ENCODE results near the gene ARHGAP8.

The ARHGAP8 gene

GRCh38 chr22:44892243-44892642 is 139.9 kb downstream of the ARHGAP8 start:
- DNase-seq (ENCODE audit: low spot score), result no peak
- no CpG with 5 or more reads among the region's 13 CpGs for WGBS, 2 donors (ENCODE audit: extremely low coverage in 2 of 2, insufficient read length in 2 of 2, insufficient replicate concordance in 1 of 2)

GRCh38 chr22:44892803-44893730 is 140.7 kb downstream of the ARHGAP8 start:
- H3K36me3 ChIP-seq (replicated peaks in 1 of 2; ENCODE audit: control insufficient read depth in 2 of 2, insufficient read depth in 2 of 2, low read length in 2 of 2), result peaks cover 37 to 98% of the 10 kb centered on the region in 2 donors
- H3K14ac ChIP-seq (ENCODE audit: low read length), result peak overlapping the region; percentile 26
- peaks cover 4% of the 10 kb centered on the region for H3K79me1 ChIP-seq (ENCODE audit: low read depth, low read length)
- no peak overlapping the region for H2BK120ac ChIP-seq (ENCODE audit: low read depth, low read length)
- no peak overlapping the region for H2BK15ac ChIP-seq (ENCODE audit: low read length)
- H3K4me1 ChIP-seq (ENCODE audit: control insufficient read depth in 2 of 2, insufficient read depth in 1 of 2, low read depth in 1 of 2, low read length in 2 of 2), result peaks cover 0 to 7% of the 10 kb centered on the region in 2 donors
- no peak for DNase-seq (ENCODE audit: low spot score)
- no peak overlapping the region for H3K9ac ChIP-seq (ENCODE audit: low read depth, low read length, poor library complexity)
- no peaks in the 10 kb centered on the region for H3K27me3 ChIP-seq (ENCODE audit: control insufficient read depth in 3 of 3, insufficient read depth in 3 of 3, low read depth in 1 of 3, low read length in 3 of 3)
- H3K4me2 ChIP-seq (ENCODE audit: insufficient read depth, low read length, poor library complexity, severe bottlenecking), result no peak overlapping the region
- no CpG with 5 or more reads among the region's 20 CpGs for WGBS, 2 donors (ENCODE audit: extremely low coverage in 2 of 2, insufficient read length in 2 of 2, insufficient replicate concordance in 1 of 2)
- H2AFZ ChIP-seq (ENCODE audit: low read length), result no peak overlapping the region
- H3K18ac ChIP-seq (ENCODE audit: low read length), result peak overlapping the region; percentile 59
- H3K9me3 ChIP-seq (replicated peaks in 1 of 2; ENCODE audit: control insufficient read depth in 2 of 2, insufficient read depth in 1 of 2, low read depth in 1 of 2, low read length in 2 of 2), result no peaks in the 10 kb centered on the region
- H2AK5ac ChIP-seq (ENCODE audit: low read depth, low read length), result no peak overlapping the region
- no peak overlapping the region for H3K23ac ChIP-seq (ENCODE audit: low read depth, low read length, poor library complexity)
- H2BK12ac ChIP-seq (ENCODE audit: low read length), result no peak overlapping the region
- no peak overlapping the region for H3K4me3 ChIP-seq (ENCODE audit: low read length in 2 of 2)
- H4K91ac ChIP-seq (ENCODE audit: low read depth, low read length, poor library complexity), result no peak overlapping the region
- no peak overlapping the region for H3K4ac ChIP-seq (ENCODE audit: low read length)
- H3K27ac ChIP-seq (replicated peaks; ENCODE audit: low read length), result no peak overlapping the region
- H4K8ac ChIP-seq (ENCODE audit: low read depth, low read length), result no peak overlapping the region
- no peak overlapping the region for H2BK5ac ChIP-seq (ENCODE audit: low read length)

More at GRCh38 chr22:44892243-44892642, 139.9 kb downstream of the ARHGAP8 start:
- Histone ChIP-seq H4K91ac (ENCODE audit: low read depth, low read length, poor library complexity) (no peak overlapping the region), H2BK5ac (ENCODE audit: low read length) (no peak overlapping the region), H2AFZ (ENCODE audit: low read length) (no peak overlapping the region), H2BK15ac (ENCODE audit: low read length) (no peak overlapping the region), H3K23ac (ENCODE audit: low read depth, low read length, poor library complexity) (peak overlapping the region; percentile 51), H3K18ac (ENCODE audit: low read length) (peak overlapping the region; percentile 11), H3K9ac (ENCODE audit: low read depth, low read length, poor library complexity) (peak overlapping the region; percentile 51), H2AK5ac (ENCODE audit: low read depth, low read length) (no peak overlapping the region), H4K8ac (ENCODE audit: low read depth, low read length) (no peak overlapping the region), H3K9me3 (replicated peaks in 1 of 2; ENCODE audit: control insufficient read depth in 2 of 2, insufficient read depth in 1 of 2, low read depth in 1 of 2, low read length in 2 of 2) (no peaks in the 10 kb centered on the region), H3K4me1 (ENCODE audit: control insufficient read depth in 2 of 2, insufficient read depth in 1 of 2, low read depth in 1 of 2, low read length in 2 of 2) (peaks cover 0 to 7% of the 10 kb centered on the region in 2 donors), H3K4me2 (ENCODE audit: insufficient read depth, low read length, poor library complexity, severe bottlenecking) (no peak overlapping the region), H3K14ac (ENCODE audit: low read length) (no peak overlapping the region), H3K27me3 (ENCODE audit: control insufficient read depth in 3 of 3, insufficient read depth in 3 of 3, low read depth in 1 of 3, low read length in 3 of 3) (no peaks in the 10 kb centered on the region), H2BK12ac (ENCODE audit: low read length) (no peak overlapping the region), H3K27ac (replicated peaks; ENCODE audit: low read length) (no peak overlapping the region), H3K79me1 (ENCODE audit: low read depth, low read length) (peaks cover 8% of the 10 kb centered on the region), H3K36me3 (replicated peaks in 1 of 2; ENCODE audit: control insufficient read depth in 2 of 2, insufficient read depth in 2 of 2, low read length in 2 of 2) (peaks cover 39 to 97% of the 10 kb centered on the region in 2 donors), H3K4me3 (ENCODE audit: low read length in 2 of 2) (no peak overlapping the region), H3K4ac (ENCODE audit: low read length) (no peak overlapping the region), H2BK120ac (ENCODE audit: low read depth, low read length) (no peak overlapping the region)

DNA sequence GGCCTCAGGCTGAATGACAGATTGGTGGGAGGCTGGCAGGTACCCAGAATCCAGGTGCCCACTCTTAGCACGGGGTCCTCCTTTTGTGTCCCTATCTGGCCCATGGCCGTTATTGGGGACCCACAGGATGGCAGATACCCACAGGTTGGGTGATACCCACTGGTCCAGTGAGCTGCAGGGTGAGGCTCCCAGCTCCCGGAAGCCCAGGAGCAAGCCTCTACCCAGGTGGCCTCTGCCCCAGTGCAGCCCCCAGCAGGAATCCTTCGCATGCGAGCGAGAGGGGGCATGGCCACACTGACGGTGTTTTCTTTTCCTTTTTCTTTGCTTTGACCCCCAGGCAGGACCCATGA is 141.3 kb downstream of the ARHGAP8 start:
- Histone ChIP-seq H3K9me3 (replicated peaks in 1 of 2; ENCODE audit: control insufficient read depth in 2 of 2, insufficient read depth in 1 of 2, low read depth in 1 of 2, low read length in 2 of 2) (no peaks in the 10 kb centered on the region), H3K23ac (ENCODE audit: low read depth, low read length, poor library complexity) (no peak overlapping the region), H4K91ac (ENCODE audit: low read depth, low read length, poor library complexity) (no peak overlapping the region), H3K14ac (ENCODE audit: low read length) (peak overlapping the region; percentile 26), H2BK5ac (ENCODE audit: low read length) (no peak overlapping the region), H3K79me1 (ENCODE audit: low read depth, low read length) (peaks cover 2% of the 10 kb centered on the region), H3K27me3 (ENCODE audit: control insufficient read depth in 3 of 3, insufficient read depth in 3 of 3, low read depth in 1 of 3, low read length in 3 of 3) (no peaks in the 10 kb centered on the region), H2BK15ac (ENCODE audit: low read length) (no peak overlapping the region), H2AK5ac (ENCODE audit: low read depth, low read length) (no peak overlapping the region), H3K4me3 (ENCODE audit: low read length in 2 of 2) (no peak overlapping the region), H3K9ac (ENCODE audit: low read depth, low read length, poor library complexity) (no peak overlapping the region), H2BK12ac (ENCODE audit: low read length) (no peak overlapping the region), H3K4me2 (ENCODE audit: insufficient read depth, low read length, poor library complexity, severe bottlenecking) (no peak overlapping the region), H3K4me1 (ENCODE audit: control insufficient read depth in 2 of 2, insufficient read depth in 1 of 2, low read depth in 1 of 2, low read length in 2 of 2) (peaks cover 0 to 8% of the 10 kb centered on the region in 2 donors), H3K27ac (replicated peaks; ENCODE audit: low read length) (no peak overlapping the region), H2BK120ac (ENCODE audit: low read depth, low read length) (no peak overlapping the region), H2AFZ (ENCODE audit: low read length) (no peak overlapping the region), H3K36me3 (replicated peaks in 1 of 2; ENCODE audit: control insufficient read depth in 2 of 2, insufficient read depth in 2 of 2, low read length in 2 of 2) (peaks cover 39 to 95% of the 10 kb centered on the region in 2 donors), H4K8ac (ENCODE audit: low read depth, low read length) (no peak overlapping the region), H3K4ac (ENCODE audit: low read length) (no peak overlapping the region), H3K18ac (ENCODE audit: low read length) (peak overlapping the region; percentile 59)
- WGBS, 2 donors (ENCODE audit: extremely low coverage in 2 of 2, insufficient read length in 2 of 2, insufficient replicate concordance in 1 of 2), result no CpG with 5 or more reads among the region's 7 CpGs
- DNase-seq (ENCODE audit: low spot score), result no peak

GRCh38 chr22:44894321-44894720 is 141.9 kb downstream of the ARHGAP8 start:
- Histone ChIP-seq H2AFZ (ENCODE audit: low read length) (no peak overlapping the region), H3K4me2 (ENCODE audit: insufficient read depth, low read length, poor library complexity, severe bottlenecking) (no peak overlapping the region), H2BK5ac (ENCODE audit: low read length) (no peak overlapping the region), H3K9ac (ENCODE audit: low read depth, low read length, poor library complexity) (no peak overlapping the region), H3K4me3 (ENCODE audit: low read length in 2 of 2) (no peak overlapping the region), H4K8ac (ENCODE audit: low read depth, low read length) (no peak overlapping the region), H3K4ac (ENCODE audit: low read length) (no peak overlapping the region), H3K23ac (ENCODE audit: low read depth, low read length, poor library complexity) (peak overlapping the region; percentile 8), H2AK5ac (ENCODE audit: low read depth, low read length) (no peak overlapping the region), H2BK120ac (ENCODE audit: low read depth, low read length) (no peak overlapping the region), H3K79me1 (ENCODE audit: low read depth, low read length) (peaks cover 2% of the 10 kb centered on the region), H2BK12ac (ENCODE audit: low read length) (no peak overlapping the region), H3K18ac (ENCODE audit: low read length) (peak overlapping the region; percentile 21), H3K27me3 (ENCODE audit: control insufficient read depth in 3 of 3, insufficient read depth in 3 of 3, low read depth in 1 of 3, low read length in 3 of 3) (no peaks in the 10 kb centered on the region), H2BK15ac (ENCODE audit: low read length) (no peak overlapping the region), H3K4me1 (ENCODE audit: control insufficient read depth in 2 of 2, insufficient read depth in 1 of 2, low read depth in 1 of 2, low read length in 2 of 2) (peaks cover 0 to 8% of the 10 kb centered on the region in 2 donors), H3K36me3 (replicated peaks in 1 of 2; ENCODE audit: control insufficient read depth in 2 of 2, insufficient read depth in 2 of 2, low read length in 2 of 2) (peaks cover 39 to 90% of the 10 kb centered on the region in 2 donors), H4K91ac (ENCODE audit: low read depth, low read length, poor library complexity) (no peak overlapping the region), H3K14ac (ENCODE audit: low read length) (no peak overlapping the region), H3K27ac (replicated peaks; ENCODE audit: low read length) (no peak overlapping the region), H3K9me3 (replicated peaks in 1 of 2; ENCODE audit: control insufficient read depth in 2 of 2, insufficient read depth in 1 of 2, low read depth in 1 of 2, low read length in 2 of 2) (no peaks in the 10 kb centered on the region)
- DNase-seq (ENCODE audit: low spot score), result no peak
- WGBS, 2 donors (ENCODE audit: extremely low coverage in 2 of 2, insufficient read length in 2 of 2, insufficient replicate concordance in 1 of 2), result no CpG with 5 or more reads among the region's 12 CpGs

Measured in neuronal stem cell (in vitro differentiated cells).